Measurements from ENCODE around the gene ARMC9.

GRCh38 chr2:231221761-231222160, 23.3 kb downstream of the ARMC9 start:
- no peak for TF ChIP-seq CTCF (IDR thresholded peaks at IDR 0.05 in 4 of 5, conservative IDR thresholded peaks at IDR 0.05 in 1 of 5)
- no peak for TF ChIP-seq POLR2A (IDR thresholded peaks at IDR 0.05)

Measured in gastrocnemius medialis (tissue), 4 donors.